HG03571 (cell line): ENCODE results near the gene GALNT18.

Experiments used
- ATAC-seq: cut with Tn5 transposase; IDR thresholded peaks from one replicate; pipeline ENCODE4 v1.9.1; 2021; ENCODE audit not compliant: unreplicated experiment

GALNT18 gene

DNA sequence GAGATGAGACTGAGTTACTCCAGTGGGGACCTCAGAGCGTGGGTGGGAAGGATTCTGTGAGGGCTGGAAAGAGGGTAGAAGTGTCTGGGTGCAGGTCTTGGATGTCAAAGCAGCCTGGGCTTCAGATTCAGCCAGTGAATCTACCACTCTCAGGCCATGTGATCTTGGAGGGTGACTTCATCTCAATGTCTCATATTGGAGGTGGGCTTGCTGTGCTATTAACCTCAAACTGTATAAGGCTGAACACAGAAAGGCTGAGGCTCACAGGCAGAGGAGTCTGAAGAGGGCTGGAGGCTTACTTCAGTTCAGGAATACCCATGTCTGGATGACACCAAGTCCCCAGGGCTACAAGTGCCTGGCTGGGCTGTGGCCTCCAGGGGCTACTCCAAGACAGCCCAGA, 332.1 kb downstream of the GALNT18 start:
- no peak for ATAC-seq

DNA sequence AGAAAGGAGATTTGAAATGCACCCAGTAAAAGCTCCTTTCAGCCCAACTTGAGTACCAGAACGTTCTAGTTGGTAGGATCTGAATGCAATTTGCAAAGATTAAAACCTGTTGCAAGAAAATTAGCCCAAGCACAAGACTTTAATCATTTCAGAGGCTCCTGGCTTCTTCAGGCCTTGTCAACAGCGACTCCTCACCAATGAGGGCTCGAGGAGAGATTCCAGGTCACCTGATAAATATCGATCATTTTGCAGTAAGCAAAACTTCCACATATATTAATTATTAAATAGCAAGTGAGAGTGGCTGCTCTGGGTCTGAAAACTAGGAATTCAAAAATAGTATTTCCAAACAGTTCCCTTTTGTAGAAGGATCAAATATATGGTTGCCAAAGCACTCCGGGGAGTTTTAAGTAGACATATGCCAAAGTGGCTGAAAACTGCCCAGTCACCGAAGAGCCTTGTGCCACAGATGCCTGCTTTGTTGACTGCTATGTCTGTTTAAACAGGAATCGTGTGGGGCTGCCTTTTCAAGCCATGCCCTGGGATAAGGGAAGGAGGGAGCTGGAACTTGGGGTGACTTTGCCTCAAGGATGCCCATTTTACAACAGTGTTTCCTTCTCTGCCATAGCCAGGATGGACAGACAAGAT, 332.7 kb downstream of the GALNT18 start:
- ATAC-seq, result no peak

GRCh38 chr11:11284481-11284880, 337.3 kb downstream of the GALNT18 start:
- no peak for ATAC-seq

- ATAC-seq, result no peak
Observed at GRCh38 chr11:11281626-11282025, 340.2 kb downstream of the GALNT18 start.

DNA sequence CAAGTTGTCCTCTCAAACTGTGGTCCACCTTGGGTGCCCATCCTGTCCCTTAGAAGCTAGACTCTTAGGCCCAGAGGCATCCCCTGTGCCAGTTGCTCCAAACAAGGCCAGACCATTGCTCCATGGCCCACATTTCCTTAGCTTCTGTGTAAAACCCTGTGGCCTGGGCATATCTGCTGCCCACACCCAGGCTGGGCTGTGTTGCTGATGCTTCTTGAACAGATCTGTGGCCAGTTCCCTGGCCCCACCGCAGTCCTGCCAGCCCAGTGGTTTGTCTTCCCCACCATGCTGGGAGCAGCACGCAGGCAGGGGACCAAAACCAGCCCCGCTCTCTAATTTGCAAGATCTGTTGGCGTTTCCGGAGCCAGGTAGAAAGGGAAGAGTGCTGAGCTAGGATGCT, 341.0 kb downstream of the GALNT18 start:
- no peak for ATAC-seq

- no peak for ATAC-seq
Observed at GRCh38 chr11:11279956-11280689, 341.7 kb downstream of the GALNT18 start.

DNA sequence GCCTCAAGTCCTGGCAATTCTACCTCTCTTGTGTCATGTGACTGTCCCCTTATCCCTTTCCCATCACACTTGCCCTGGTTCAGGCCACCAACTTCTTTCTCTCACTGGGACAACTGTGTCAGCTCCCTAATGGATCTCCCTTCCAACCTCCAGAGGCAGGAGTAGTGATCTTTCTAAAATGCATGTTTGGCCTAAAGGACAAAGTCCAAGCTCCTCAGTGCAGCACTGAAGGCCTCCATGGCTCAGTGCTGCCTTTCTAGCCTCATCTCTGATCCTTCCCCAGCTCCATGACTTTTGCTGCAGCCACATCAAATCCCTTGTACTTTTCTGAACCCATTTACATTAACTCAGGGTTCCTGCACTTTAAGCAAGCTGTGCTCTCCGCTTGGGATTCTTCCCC, 349.6 kb downstream of the GALNT18 start:
- no peak for ATAC-seq

DNA sequence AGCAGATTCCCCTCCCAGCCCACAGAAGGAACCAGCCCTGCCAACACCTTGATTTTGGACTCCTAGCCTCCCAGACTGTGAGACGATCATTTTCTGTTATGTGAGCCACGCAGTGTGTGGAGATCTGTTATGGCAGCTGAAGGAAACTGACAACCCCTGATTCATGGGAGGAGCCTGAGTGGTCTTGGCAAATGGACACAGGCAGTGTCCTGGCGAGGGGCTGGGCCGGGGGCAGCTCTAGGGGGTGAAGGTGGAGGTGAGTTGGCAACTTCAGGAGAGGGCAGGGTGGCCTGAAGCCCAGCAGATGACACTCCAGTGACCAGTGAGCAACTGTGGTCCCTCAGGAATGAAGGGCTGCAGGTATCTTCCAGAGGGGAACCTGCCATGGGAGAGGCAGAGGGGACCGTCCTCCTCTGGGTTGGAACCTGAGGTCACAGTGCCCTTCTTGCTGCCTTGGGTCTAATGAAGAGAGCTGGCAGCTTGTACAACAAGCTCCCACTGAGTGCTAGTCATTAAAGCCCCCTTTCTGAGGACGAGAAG, 351.5 kb downstream of the GALNT18 start:
- ATAC-seq, result no peak

GRCh38 chr11:11268706-11269105, 353.1 kb downstream of the GALNT18 start:
- ATAC-seq, result no peak

DNA sequence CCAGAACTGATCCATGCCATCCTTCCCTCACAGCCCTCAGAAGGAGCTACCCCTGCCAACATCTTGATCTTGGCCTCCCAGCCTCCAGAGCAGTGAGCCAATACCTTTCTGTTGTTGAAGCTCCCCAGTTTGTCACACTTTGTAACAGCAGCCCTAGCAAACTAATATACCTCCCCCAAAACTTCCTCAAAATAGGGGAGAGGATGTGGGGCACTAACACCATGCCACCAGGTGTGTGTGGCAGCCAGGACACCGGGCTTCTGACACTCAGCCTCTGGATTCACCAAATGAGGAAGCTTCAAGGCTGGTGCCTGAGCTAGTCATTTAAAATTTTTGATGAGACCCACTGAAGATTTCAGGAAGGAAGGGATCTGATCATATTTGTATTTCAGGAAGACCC, 353.7 kb downstream of the GALNT18 start:
- ATAC-seq, result no peak

DNA sequence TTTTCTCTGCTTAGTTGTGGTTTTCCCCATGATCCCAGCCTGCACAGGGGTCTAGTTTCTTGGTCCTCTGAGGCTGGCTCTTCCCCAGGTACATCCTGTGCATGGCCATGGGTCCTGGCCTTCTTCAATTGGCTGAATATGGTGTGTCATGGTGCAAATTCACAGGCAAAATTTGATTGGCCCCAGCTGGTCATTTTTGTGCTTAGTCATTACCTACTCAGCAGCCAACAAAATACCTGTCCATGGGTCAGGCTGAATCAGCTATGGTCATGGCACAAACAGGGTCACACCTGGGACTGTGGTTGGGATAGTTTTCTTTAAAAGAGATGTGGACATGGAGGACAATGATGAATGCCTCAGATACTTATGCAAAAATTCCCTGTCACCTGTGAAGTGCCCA, 354.5 kb downstream of the GALNT18 start:
- ATAC-seq, result no peak

- no peak for ATAC-seq
Observed at GRCh38 chr11:11265994-11266606, 355.7 kb downstream of the GALNT18 start.

GRCh38 chr11:11265320-11265719, 356.5 kb downstream of the GALNT18 start:
- no peak for ATAC-seq

DNA sequence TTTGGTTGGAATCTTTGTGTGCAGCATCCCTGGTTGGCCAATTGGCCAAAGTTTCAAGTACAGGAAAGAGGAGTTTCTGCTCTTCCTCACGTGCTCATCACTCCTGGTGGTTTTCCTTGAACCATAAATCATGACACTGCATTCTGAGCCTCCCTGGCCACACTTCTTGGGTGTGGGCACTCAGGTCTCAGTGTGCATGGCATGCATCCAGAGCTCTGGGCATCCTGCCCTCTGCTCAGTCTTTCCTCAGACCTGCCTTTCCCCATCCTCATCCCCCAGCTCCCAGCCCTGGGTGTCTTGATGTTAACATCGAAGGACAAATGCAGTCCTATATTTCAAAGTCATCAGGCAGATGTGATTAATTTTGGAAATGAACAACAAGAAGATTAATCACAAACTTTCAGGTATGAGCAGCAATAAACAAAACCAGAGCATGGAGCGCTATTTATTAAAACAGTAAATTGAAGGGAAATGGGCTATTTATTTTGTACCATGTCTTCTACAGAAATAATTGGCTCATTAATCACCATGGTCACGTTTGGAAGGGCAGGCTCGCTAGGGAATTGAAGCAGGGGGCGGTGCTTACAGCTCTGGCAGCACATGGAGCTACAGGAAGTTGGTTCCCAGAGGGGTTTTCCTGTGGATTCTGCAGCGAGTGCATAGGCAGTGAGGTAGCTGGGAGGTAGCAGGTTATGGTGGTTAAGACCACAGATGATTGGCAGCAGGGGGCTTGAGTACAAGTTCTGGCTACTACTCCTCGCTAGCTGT, 358.4 kb downstream of the GALNT18 start:
- no peak for ATAC-seq

DNA sequence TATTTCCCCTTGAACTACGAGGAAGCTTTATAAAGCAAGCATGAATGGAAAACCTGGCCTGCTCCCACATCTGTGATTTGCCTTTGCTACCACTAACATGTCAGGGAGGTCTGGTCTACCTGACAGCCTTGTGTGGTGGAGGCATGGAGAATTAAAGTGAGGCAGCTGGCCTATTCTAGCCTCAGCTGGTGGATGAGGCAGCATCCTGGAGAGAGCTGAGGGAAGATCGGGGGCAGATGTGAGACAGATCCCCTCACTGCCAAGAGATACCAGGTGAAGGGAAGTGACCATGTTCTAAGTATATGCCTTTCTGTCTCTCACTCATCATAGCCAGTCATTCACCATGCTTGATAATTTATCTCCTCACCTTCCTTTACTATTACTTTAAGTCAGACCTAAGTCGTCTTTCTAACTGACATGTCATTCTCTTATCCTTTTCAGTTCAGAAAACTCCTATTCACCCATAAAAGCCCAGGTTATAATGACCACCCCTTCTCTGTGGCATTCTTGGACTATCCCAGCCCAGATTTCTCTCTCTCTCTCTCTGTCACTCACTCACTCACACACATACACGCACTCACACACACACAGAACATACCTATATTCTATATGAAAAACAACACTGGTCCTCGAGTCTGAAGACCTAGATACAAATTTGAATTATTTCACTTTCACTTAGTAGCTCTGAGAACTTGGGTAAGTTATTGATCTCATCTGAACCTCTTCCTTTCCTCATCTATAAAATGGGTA, 359.5 kb downstream of the GALNT18 start:
- no peak for ATAC-seq

DNA sequence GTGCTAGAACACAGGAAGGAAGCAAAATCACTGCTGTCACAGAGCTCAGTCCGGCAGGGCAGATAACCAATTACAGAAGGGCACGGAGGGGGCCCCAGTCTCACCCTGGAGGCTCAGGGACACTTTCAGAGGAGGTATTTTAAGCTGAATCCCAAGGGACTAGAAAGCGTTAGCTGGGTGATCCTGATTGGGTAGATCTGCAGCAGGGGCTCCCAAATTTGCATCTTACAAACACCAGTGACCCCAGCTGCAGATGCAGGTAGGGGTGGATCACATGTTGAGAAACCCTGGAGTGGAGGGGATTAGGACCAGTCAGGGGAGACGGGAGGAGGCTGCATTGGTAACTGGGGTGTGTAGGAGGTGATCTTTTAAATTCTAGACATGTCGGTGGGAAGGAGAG, 360.2 kb downstream of the GALNT18 start:
- no peak for ATAC-seq

GRCh38 chr11:11260903-11261302, 360.9 kb downstream of the GALNT18 start:
- ATAC-seq, result no peak

GRCh38 chr11:11253995-11254394, 367.8 kb downstream of the GALNT18 start:
- no peak for ATAC-seq

GRCh38 chr11:11253497-11253896, 368.3 kb downstream of the GALNT18 start:
- no peak for ATAC-seq

DNA sequence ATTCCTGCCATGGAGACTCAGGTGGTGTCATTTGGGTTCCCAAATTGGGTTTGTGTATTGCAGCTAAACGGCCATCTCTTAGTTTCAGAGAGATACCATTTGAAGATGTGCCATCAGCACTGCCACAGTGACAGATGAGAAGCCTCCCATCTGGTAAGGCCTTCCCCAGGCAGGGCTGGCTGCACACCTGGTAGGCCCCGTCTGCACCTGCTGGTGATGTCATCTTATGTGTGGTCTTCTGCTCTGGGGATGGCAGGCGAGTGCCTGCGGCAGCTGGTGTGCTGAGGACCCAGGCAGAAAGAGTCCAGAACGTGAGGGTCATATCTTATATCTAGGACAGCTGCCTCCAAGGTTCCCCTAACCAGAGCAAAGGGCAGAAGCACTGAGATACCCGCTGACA, 369.4 kb downstream of the GALNT18 start:
- no peak for ATAC-seq
